GM21381 (cell line): ENCODE results near the gene CAPN1.

Experiments
- ATAC-seq: cut with Tn5 transposase; IDR thresholded peaks from one replicate; pipeline ENCODE4 v1.9.1; 2021; ENCODE audit warnings: mild to moderate bottlenecking, moderate library complexity; ENCODE audit not compliant: unreplicated experiment

The CAPN1 gene

DNA sequence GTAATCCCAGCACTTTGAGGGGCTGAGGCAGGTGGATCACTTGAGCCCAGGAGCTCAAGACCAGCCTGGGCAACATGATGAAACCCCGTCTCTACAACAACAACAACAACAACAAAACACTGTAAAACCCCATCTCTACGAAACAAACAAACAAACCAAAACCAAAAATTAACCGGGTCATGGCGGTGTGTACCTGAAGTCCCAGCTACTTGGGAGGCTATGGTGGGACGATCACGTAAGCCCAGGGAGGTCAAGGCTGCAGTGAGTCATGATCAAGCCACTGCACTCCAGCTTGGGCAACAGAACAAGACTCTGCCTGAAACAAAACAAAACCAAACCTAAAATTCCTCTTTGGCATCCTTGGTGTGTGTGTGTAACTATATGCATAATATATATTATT lies 73.0 kb downstream of the CAPN1 start:
- ATAC-seq: no peak

DNA sequence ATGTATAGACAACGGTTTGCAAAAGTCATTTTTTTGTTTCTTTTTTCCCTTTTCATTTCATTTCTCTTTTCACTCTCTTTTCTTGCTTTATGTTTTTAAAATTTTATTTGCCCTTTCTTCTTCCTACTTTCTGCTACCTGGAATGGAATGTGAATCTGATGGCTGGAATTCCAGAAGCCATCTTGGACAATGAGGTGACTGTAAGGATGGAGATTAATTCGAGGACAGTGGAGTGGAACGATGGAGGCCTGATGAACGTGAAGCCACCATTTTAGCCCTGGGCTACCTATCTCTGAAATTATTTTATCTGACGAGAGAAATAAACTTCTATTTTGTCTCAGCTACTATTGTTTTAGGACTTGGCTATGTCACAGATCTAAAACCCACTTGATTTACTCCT lies 77.3 kb downstream of the CAPN1 start:
- ATAC-seq: no peak

DNA sequence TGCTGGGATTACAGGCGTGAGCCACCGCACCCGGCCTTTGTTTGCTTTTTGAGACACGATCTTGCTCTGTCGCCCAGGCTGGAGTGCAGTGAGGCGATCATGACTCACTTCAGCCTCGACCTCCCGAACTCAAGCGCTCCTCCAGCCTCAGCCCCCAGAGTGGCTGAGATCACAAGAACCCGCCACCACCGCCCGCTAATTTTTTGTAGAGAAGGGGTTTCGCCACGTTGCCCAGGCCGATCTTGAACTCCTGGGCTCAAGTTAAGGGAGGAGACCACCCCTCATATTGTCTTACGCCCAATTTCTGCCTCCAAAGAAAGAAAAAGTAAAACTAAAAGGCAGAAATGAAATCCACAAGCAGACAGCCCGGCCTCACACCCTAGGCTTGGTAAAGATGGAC lies 78.6 kb downstream of the CAPN1 start:
- no peak for ATAC-seq

- ATAC-seq: peak; percentile 13
Measured at GRCh38 chr11:65260756-65261590, 79.2 kb downstream of the CAPN1 start.
